IMR-90 (cell line): ENCODE measurements around the gene NUP210L. TPM values are rescaled to one million over a fixed set of nuclear protein-coding genes. Genes with fewer than 3 reads are reported as not detected.
A peak's percentile ranks its signal among the peaks of the same experiment; 100 is the strongest.

Source experiments
- ATAC-seq: fragments of 200-7000 bp; cut with Tn5 transposase; 2 replicates; pipeline ENCODE4 v1.9.1; 2020; ENCODE audit warnings: low read depth, mild to moderate bottlenecking, moderate library complexity
- BruUV-seq: library from RNA; stranded (reverse); fragments of 400-500 nt; replicated peaks from 2 replicates; lab custom pipeline; 2021; lab: Mats Ljungman, UMichigan
- CTCF ChIA-PET: fragments of 300-600 bp; formaldehyde crosslinking; extraction: SDS; loops from one replicate; lab custom pipeline; 2021; ENCODE audit warnings: antibody characterized with exemption; lab: Yijun Ruan, JAX
- POLR2A ChIA-PET: fragments of 300-600 bp; sonication (Branson Sonifier 250); formaldehyde crosslinking; loops from one replicate; lab custom pipeline; 2022; ENCODE audit warnings: antibody characterized with exemption; ENCODE audit not compliant: unreplicated experiment; lab: Charles Lee
- DNase-seq: peaks from one replicate; pipeline ENCODE4 v3.0.0; 2013
- H2AFZ ChIP-seq: replicated peaks from 2 replicates; pipeline ENCODE3; 2013; ENCODE audit warnings: low read length, mild to moderate bottlenecking; ENCODE audit not compliant: poor library complexity
- H2AK5ac ChIP-seq: 2 replicates; pipeline ENCODE4 v1.6.1; 2013; ENCODE audit warnings: low read depth, low read length, inconsistent platforms
- H2AK9ac ChIP-seq: replicated peaks from 2 replicates; pipeline ENCODE3; 2013; ENCODE audit warnings: mild to moderate bottlenecking, low read depth, low read length, moderate library complexity; ENCODE audit not compliant: poor library complexity
- H2BK120ac ChIP-seq: 2 replicates; pipeline ENCODE4 v1.6.1; 2013; ENCODE audit warnings: low read depth, low read length, inconsistent platforms
- H2BK15ac ChIP-seq: 3 replicates; pipeline ENCODE4 v1.6.1; 2013; ENCODE audit warnings: low read depth, low read length, inconsistent platforms
- H2BK20ac ChIP-seq: 2 replicates; pipeline ENCODE4 v1.6.1; 2013; ENCODE audit warnings: low read depth, mild to moderate bottlenecking, inconsistent platforms, low read length, moderate library complexity
- H2BK5ac ChIP-seq: 2 replicates; pipeline ENCODE4 v1.6.1; 2013; ENCODE audit warnings: mild to moderate bottlenecking, low read depth, low read length, inconsistent platforms; ENCODE audit not compliant: poor library complexity, severe bottlenecking
- H3K14ac ChIP-seq: replicated peaks from 2 replicates; pipeline ENCODE4 v1.6.1; 2013; ENCODE audit warnings: low read depth, low read length, inconsistent platforms
- H3K18ac ChIP-seq: 2 replicates; pipeline ENCODE4 v1.6.1; 2013; ENCODE audit warnings: low read depth, low read length, control low read depth
- H3K23ac ChIP-seq: 2 replicates; pipeline ENCODE4 v1.6.1; 2013; ENCODE audit warnings: low read depth, low read length, inconsistent platforms
- H3K27ac ChIP-seq: 2 replicates; pipeline ENCODE4 v1.5.1; 2013; ENCODE audit warnings: mild to moderate bottlenecking, control low read depth, low read length; ENCODE audit not compliant: insufficient read depth
- H3K27me3 ChIP-seq: 2 replicates; pipeline ENCODE4 v1.6.1; 2013; ENCODE audit warnings: low read length; ENCODE audit not compliant: control insufficient read depth, insufficient read depth
- H3K36me3 ChIP-seq: 2 replicates; pipeline ENCODE4 v1.6.1; 2013; ENCODE audit warnings: low read length, mixed read lengths; ENCODE audit not compliant: control insufficient read depth, insufficient read depth
- H3K4ac ChIP-seq: 2 replicates; pipeline ENCODE4 v1.6.1; 2013; ENCODE audit warnings: low read depth, low read length, inconsistent platforms
- H3K4me1 ChIP-seq: 2 replicates; pipeline ENCODE4 v1.6.1; 2013; ENCODE audit warnings: low read length, mixed read lengths; ENCODE audit not compliant: control insufficient read depth, insufficient read depth
- H3K4me2 ChIP-seq: 2 replicates; pipeline ENCODE4 v1.6.1; 2013; ENCODE audit warnings: low read depth, mild to moderate bottlenecking, control low read depth, low read length, moderate library complexity
- H3K4me3 ChIP-seq: 2 replicates; pipeline ENCODE4 v1.5.1; 2013; ENCODE audit warnings: low read depth, mild to moderate bottlenecking, control low read depth, low read length, moderate library complexity; ENCODE audit not compliant: insufficient read depth
- H3K56ac ChIP-seq: 2 replicates; pipeline ENCODE4 v1.6.1; 2013; ENCODE audit warnings: low read length, inconsistent platforms; ENCODE audit not compliant: insufficient read depth; ENCODE audit errors: extremely low read depth
- H3K79me1 ChIP-seq, 2 experiments: 2 replicates each; pipeline ENCODE4 v1.6.1; 2013; ENCODE audit warnings: low read length in 2 of 2, inconsistent platforms in 1 of 2, low read depth in 1 of 2
- H3K9ac ChIP-seq: 2 replicates; pipeline ENCODE4 v1.6.1; 2013; ENCODE audit warnings: low read depth, low read length, control low read depth
- H3K9me1 ChIP-seq: 2 replicates; pipeline ENCODE4 v1.6.1; 2013; ENCODE audit warnings: low read length, inconsistent platforms; ENCODE audit not compliant: insufficient read depth
- H3K9me3 ChIP-seq: 2 replicates; pipeline ENCODE4 v1.6.1; 2013; ENCODE audit warnings: low read length; ENCODE audit not compliant: control insufficient read depth, insufficient read depth
- H4K20me1 ChIP-seq: 2 replicates; pipeline ENCODE4 v1.6.1; 2013; ENCODE audit warnings: low read length, inconsistent platforms; ENCODE audit not compliant: insufficient read depth
- H4K5ac ChIP-seq: 2 replicates; pipeline ENCODE4 v1.6.1; 2013; ENCODE audit warnings: mild to moderate bottlenecking, low read depth, low read length, control low read depth
- H4K8ac ChIP-seq, 2 experiments: 2 replicates each; pipeline ENCODE4 v1.6.1; 2013; ENCODE audit warnings: low read depth in 2 of 2, low read length in 2 of 2, control low read depth in 1 of 2, inconsistent platforms in 1 of 2
- H4K91ac ChIP-seq: 2 replicates; pipeline ENCODE4 v1.6.1; 2013; ENCODE audit warnings: low read depth, low read length, inconsistent platforms; ENCODE audit not compliant: insufficient read depth
- BHLHE40 ChIP-seq: fragments of 150-350 bp; IDR thresholded peaks from 2 replicates; pipeline ENCODE4 v1.6.1; 2016; ENCODE audit warnings: mild to moderate bottlenecking, low read depth, low read length
- CEBPB ChIP-seq: IDR thresholded peaks from 2 replicates; pipeline ENCODE4 v1.6.1; 2012; ENCODE audit warnings: low read depth, low read length, improper control_type of control experiment
- CHD1 ChIP-seq: IDR thresholded peaks from 2 replicates; pipeline ENCODE4 v1.6.1; 2012; ENCODE audit warnings: low read depth, low read length, improper control_type of control experiment
- CTCF ChIP-seq: conservative IDR thresholded peaks from 2 replicates; pipeline ENCODE4 v1.5.1; 2012; ENCODE audit warnings: mild to moderate bottlenecking, low read depth, low read length, improper control_type of control experiment
- ELK1 ChIP-seq: fragments of 150-350 bp; IDR thresholded peaks from 2 replicates; pipeline ENCODE4 v1.6.1; 2016; ENCODE audit warnings: low read depth, mild to moderate bottlenecking, low read length, moderate library complexity, borderline replicate concordance
- MAFK ChIP-seq: IDR thresholded peaks from 2 replicates; pipeline ENCODE4 v1.6.1; 2012; ENCODE audit warnings: low read depth, low read length, improper control_type of control experiment
- MXI1 ChIP-seq: IDR thresholded peaks from 2 replicates; pipeline ENCODE4 v1.6.1; 2012; ENCODE audit warnings: low read depth, mild to moderate bottlenecking, low read length, moderate library complexity, borderline replicate concordance
- NFE2L2 ChIP-seq: fragments of 150-350 bp; IDR thresholded peaks from 2 replicates; pipeline ENCODE4 v1.6.1; 2016; ENCODE audit warnings: low read depth, mild to moderate bottlenecking, low read length
- POLR2A ChIP-seq: IDR thresholded peaks from 2 replicates; pipeline ENCODE4 v1.6.1; 2012; ENCODE audit warnings: mild to moderate bottlenecking, low read depth, low read length
- RAD21 ChIP-seq: IDR thresholded peaks from 2 replicates; pipeline ENCODE4 v1.6.1; 2012; ENCODE audit warnings: low read length, improper control_type of control experiment
- RCOR1 ChIP-seq: IDR thresholded peaks from 2 replicates; pipeline ENCODE4 v1.6.1; 2012; ENCODE audit warnings: mild to moderate bottlenecking, low read length, improper control_type of control experiment; ENCODE audit not compliant: insufficient replicate concordance
- RFX5 ChIP-seq: IDR thresholded peaks from 2 replicates; pipeline ENCODE4 v1.8.0; 2012; ENCODE audit warnings: low read depth, mild to moderate bottlenecking, low read length, moderate library complexity
- SMC3 ChIP-seq: fragments of 150-350 bp; IDR thresholded peaks from 2 replicates; pipeline ENCODE4 v1.6.1; 2016; ENCODE audit warnings: low read depth, mild to moderate bottlenecking, antibody characterized with exemption, low read length, moderate library complexity
- USF2 ChIP-seq: fragments of 150-350 bp; IDR thresholded peaks from 2 replicates; pipeline ENCODE4 v1.6.1; 2017; ENCODE audit warnings: mild to moderate bottlenecking, antibody characterized with exemption, low read length, low read depth
- WGBS, 2 experiments: methylation state at CpG; one replicate each; pipeline versions ENCODE4 v1.1.5 to v1.1.7; 2013; ENCODE audit warnings: missing lambda C conversion rate in 2 of 2; ENCODE audit not compliant: insufficient read length in 1 of 2; ENCODE audit errors: extremely low coverage in 2 of 2; 5-methylcytosine and 5-hydroxymethylcytosine counted together
- dilution Hi-C: fragments of 300-500 bp; cut with HindIII; formaldehyde crosslinking; loops from one replicate; pipeline ENCODE4 v1.14.3; 2018; ENCODE audit warnings: low sequenced_read_pairs; ENCODE audit not compliant: unreplicated experiment
- in situ Hi-C: fragments of 300-500 bp; cut with MboI; formaldehyde crosslinking; loops from 3 replicates; pipeline ENCODE4 v1.14.3; 2019; ENCODE audit warnings: low sequenced_read_pairs, inconsistent platforms, mixed read lengths
- intact Hi-C: fragments of 100-400 bp; cut with micrococcal nuclease; formaldehyde crosslinking; loops from 2 replicates; pipeline ENCODE4 v1.10.0; 2022
- polyA plus RNA-seq, 3 experiments: library from polyadenylated mRNA; depleted of rRNA; stranded (reverse); fragments of >200 nt; gene quantifications; 2 replicates each; pipeline ENCODE4 v1.2.3, GENCODE V29; 2012; ENCODE audit warnings: low replicate concordance in 1 of 3
- total RNA-seq: library from RNA; depleted of rRNA; stranded (reverse); fragments of >200 nt; gene quantifications from 2 replicates; pipeline ENCODE4 v1.2.3, GENCODE V29; 2012

NUP210L gene
- total and polyA plus RNA-seq, 2 of the 4 experiments (the other 2 are of a cell fraction) = under 0.01 to 0.02 TPM

- Histone ChIP-seq H4K91ac (peak overlapping the region; percentile 76), H3K4ac (peak overlapping the region; percentile 95), H3K23ac (peak overlapping the region; percentile 91), H3K18ac (0 out of 2 replicates have a peak overlapping the region, but pooled peaks have one; percentile 18), H3K9me3 (no peaks in the 10 kb centered on the region), H3K4me2 (peak overlapping the region; percentile 92), H3K27ac (peak overlapping the region; percentile 60), H3K9ac (peak overlapping the region; percentile 87), H2BK20ac (no peak overlapping the region), H3K36me3 (peaks cover 29% of the 10 kb centered on the region), H4K8ac (peak overlapping the region; percentile 51 to 81), H3K4me3 (peak overlapping the region; percentile 65), H4K20me1 (no peaks in the 10 kb centered on the region), H2BK120ac (peak overlapping the region; percentile 9; the same call in 1 of the 2 replicates), H3K9me1 (peaks cover 16% of the 10 kb centered on the region), H2BK15ac (no peak overlapping the region), H3K4me1 (no peaks in the 10 kb centered on the region; the same call in 1 of the 2 replicates), H2AK5ac (peak overlapping the region; percentile 67), H4K5ac (peak overlapping the region; percentile 62), H3K14ac (peak overlapping the region; percentile 98), H2AK9ac (peak overlapping the region; percentile 96), H3K79me1 (peaks cover 17 to 41% of the 10 kb centered on the region in 2 experiments), H3K27me3 (no peaks in the 10 kb centered on the region), H3K56ac (peak overlapping the region; percentile 45), H2BK5ac (peak overlapping the region; percentile 61), H2AFZ (peak overlapping the region; percentile 96)
- in situ Hi-C loops (loop anchor here (10.0 kb wide), 1 partner anchor 302 kb away; the partner anchor contains the start of genes ILF2 and NPR1), dilution Hi-C loops (no loop called here), intact Hi-C loops (no loop called here)
- CTCF ChIA-PET = no interaction called here
- BruUV-seq = no TSS peak
- 20% methylated on average over 1 of the region's 16 CpGs; no CpG with 5 or more reads in 1 of the 2 experiments for WGBS, 2 experiments
- ATAC-seq = peak; percentile 5
- TF ChIP-seq CTCF (no peak), BHLHE40 (no peak), POLR2A (no peak), SMC3 (no peak), MAFK (no peak), NFE2L2 (no peak), RCOR1 (no peak), RFX5 (no peak), CHD1 (no peak), ELK1 (no peak), CEBPB (no peak), RAD21 (no peak), MXI1 (no peak; the same call in 1 of the 2 replicates), USF2 (no peak)
- POLR2A ChIA-PET = interaction anchor here (0.9 to 1.0 kb wide), 2 partner anchors 9 to 13 kb away, joined by 3 read pairs; partner anchors contain the start of genes CREB3L4 and SLC39A1
- DNase-seq = no peak
These were observed 178.0 kb downstream of the NUP210L start for GRCh38 chr1:153976819-153977249.
